Stimulated activated CD4-positive, alpha-beta T cell treated with anti-CD3 and anti-CD28 coated beads, Interleukin-4, amount 100 ng/mL, for 1 hour (primary cell): Measurements from ENCODE around the gene TWIST2.

Experiments used
- DNase-seq: peaks from one replicate; pipeline ENCODE4 v3.0.0-alpha.2; 2020

TWIST2 gene

DNA sequence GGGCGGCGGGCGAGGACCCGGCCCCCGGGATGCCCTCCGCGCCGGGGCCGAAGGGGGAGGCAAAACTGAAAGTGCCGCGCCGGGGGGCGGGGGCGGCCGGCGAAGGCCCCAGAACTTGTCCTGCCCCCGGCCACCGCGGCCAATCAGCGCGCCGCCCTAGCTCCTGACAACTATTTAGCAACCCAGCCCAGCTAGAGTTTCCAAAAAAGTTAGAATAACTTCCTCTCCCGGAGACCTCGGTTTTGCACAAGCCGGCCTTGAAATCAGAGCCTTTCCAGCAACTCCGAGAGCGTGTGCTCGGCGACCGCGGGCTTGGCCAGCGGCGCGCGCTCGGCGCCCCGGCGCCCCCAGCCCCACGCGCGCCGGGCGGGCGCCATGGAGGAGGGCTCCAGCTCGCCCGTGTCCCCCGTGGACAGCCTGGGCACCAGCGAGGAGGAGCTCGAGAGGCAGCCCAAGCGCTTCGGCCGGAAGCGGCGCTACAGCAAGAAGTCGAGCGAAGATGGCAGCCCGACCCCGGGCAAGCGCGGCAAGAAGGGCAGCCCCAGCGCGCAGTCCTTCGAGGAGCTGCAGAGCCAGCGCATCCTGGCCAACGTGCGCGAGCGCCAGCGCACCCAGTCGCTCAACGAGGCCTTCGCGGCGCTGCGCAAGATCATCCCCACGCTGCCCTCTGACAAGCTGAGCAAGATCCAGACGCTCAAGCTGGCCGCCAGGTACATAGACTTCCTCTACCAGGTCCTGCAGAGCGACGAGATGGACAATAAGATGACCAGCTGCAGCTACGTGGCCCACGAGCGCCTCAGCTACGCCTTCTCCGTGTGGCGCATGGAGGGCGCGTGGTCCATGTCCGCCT, at the start of gene TWIST2:
Gene TWIST2 (plus strand): TSS at position 245 of the 850 bp plus-strand sequence. CDS start 131 bp downstream, at position 376.
- no peak for DNase-seq

DNA sequence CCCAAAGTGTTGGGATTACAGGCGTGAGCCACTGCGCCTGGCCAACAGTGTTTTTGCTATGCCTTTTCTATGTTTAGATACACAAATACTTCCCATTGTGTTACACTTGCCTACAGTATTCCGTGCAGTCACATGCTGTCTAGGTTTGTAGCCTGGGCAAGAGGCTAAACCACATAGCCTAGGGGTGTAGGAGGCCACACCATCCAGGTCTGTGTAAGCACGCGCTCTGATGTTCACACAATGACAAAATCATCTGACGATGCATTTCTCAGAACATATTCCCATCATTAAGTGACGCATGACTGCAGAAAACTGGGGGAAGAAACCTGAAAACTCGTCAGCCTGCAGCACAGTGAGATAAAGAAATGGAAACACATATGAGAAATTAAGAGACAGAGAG, 46.1 kb upstream of the TWIST2 start:
- no peak for DNase-seq

DNA sequence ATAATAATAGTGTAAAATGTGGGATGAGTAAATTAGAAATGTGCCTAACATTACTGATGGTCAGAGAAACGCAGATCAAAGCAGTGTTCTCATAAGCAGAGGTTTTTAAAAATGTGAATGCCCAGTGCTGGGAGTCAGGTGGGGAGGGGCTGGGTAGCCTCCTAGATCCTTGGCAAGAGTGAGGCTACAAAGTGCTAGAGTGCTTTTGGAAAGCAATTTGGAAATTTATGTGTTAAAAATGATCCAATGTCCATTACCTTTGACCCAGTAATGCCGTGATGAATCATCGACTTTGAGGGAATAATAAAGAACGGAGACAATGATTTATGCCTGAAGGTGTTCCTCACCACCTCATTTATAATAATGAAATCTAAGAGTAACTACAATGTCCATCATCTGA, 44.9 kb upstream of the TWIST2 start:
- no peak for DNase-seq

DNA sequence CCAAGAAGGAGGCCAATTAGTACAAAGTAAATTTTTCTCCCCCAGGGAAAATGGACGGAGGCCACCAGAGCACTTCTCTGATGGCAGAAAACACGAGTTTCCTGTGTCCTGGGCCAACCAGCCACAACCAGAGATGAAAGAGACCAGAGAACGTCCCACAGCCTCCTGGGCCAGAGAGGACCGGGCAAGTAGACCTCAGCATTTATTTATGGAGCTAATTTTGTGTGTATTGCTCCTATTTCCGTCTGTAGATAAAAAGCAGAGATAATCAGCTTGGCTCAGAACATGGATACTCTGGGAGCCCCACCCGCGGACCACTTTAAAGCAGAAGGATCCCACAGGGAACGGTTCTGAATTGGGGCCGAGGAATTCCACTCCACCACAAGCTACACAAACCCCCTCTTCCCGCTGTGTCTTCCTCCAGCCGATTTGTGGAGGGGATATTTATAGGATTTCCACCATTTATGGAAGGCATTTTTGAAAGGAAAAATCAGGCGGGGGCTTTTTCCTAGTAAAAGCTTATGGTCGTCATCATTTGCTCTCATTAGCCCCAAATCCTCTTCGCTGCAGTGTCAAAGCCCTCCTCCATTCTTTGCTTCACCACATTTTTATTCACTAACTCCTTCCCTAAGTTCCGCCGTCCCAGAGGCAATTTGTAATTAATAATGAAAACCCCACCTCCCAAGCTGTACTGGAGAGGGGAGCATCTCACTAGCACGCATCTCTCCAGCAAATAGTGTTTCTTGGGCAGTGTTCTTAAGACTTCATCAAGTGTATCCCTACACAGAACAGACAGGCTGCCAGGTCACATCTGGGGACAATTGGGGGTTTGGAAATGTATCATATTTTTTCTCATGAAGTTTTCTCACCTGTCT, 43.7 kb upstream of the TWIST2 start:
- DNase-seq: no peak

DNA sequence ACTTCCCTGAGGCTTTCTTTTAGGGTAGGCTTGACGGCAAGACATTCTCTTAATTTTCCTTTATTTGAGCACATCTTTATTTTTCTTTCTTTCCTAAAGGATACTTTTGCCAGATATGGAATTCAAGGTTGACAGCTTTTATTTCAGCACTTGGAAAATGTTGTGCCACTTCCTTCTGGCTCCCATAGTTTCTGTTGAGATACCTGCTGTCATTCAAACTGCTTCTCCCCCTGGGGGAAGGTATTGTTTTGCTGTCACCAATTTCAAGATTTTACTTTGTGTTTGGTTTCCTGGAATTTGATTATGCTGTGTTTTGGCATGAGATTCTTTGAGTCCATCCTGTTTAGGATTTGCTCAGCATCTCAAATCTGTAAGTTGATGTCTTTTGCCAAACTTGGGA, 39.1 kb upstream of the TWIST2 start:
- DNase-seq: no peak

DNA sequence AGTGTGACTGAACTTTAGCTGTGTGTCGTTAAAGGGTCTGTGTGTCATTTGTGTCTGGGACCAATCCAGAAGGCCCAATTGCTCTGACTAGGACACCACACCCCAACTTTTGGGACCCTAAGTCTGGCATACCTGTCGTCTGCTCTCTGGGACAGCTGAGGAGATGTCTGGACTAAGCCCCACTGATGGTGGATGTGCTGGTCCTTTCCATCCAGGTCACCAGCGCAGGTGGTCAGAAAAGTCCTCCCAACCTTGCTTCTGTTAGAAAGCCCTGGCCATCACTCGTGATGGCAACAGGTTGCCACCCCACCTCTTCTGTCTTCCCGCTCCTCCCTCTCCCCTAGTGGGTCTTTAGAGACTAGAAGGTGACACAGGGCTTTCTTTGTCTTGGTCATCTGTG, 37.6 kb upstream of the TWIST2 start:
- no peak for DNase-seq

DNA sequence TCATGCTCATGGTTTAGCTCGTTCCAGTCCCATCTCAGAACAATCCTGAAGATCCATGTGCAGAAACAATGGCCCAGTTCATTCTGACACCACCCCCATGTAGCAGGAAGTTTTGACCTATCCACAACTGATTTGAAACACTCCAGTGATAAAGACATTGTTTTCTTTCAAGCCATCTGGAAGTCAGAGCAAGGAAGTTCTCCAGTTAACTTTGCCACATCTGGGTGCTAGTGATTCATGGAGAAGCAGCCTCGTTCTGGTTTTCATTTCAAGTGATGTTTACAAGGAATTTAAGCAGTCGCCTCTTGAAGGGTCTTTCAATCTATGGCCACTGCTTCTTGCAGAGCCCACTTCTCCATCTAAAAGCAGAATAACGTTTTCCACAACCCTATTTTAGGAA, 36.6 kb upstream of the TWIST2 start:
- no peak for DNase-seq

DNA sequence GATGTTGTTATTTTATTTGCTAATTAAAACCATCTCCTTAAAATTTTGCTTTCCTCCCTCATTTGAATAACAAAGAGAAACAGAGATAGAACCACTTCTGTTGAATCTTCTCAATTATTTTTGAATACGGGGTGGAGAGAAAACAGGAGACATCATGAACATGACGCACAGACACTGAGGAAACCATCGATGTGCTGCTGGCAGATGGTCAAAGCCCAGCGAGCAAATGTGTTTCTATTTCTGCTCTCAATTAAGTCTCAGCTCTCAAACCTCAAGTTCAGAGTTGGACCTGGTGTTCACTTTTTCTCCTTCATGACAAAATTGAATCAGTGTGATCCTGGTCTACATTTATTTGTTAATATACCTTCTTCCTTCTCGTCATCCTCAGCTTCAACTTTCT, 36.1 kb upstream of the TWIST2 start:
- no peak for DNase-seq

DNA sequence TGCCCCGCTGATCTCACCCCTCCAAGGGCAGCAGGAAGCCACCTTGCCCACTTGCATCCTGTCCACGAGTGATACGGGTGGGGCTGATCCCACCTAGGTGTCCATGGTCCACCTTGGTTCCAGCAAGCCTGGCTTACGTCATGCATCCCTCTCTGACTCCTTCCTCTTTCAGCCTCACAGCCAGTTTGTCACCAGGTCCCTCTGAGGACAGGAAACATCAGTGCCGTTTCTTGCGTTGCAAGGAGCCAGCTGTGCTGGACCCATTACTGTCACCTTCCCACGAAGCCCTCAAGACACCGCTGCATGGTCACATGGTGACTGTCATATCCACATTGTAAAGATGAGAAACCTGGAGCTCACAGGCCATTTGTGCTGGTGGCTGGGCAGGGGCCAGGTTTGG, 34.8 kb upstream of the TWIST2 start:
- DNase-seq: no peak

DNA sequence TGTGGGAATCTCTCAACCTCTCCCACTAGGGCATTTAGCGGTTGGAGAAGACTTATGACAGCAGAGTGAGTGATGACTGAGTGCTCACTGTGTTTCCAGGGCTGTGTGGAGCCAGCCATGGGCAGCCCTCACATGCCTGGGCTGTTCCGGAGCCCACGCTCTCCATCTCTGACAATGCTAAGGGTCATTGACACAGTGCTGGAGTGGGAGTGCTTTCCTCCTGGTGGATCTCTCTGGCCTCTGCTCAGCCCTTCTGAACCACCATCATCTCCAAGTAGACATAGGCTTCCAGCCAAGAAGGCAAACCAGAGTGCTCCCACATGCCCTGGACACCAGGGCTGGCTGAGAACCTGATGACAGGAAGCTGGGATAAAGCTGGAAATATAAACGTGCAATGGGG, 33.1 kb upstream of the TWIST2 start:
- no peak for DNase-seq

DNA sequence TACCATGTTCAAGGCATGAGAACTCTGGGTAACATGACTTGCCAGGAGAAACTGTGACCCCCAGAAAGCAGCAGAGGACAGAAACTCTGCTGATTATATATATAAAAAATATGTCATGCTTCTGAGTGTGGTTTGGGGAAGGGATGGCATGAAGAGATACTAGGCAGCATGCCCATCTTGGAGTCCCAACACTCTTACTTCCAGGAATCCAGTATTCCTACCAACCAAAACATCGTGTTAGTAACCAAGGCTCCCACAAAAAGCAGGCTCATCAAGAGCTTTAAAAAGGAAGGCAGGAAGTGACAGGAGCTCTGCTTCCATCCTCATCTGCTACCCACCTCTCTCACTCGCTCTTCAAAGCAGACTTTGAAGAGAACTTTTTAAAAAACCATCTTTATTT, 31.6 kb upstream of the TWIST2 start:
- no peak for DNase-seq

DNA sequence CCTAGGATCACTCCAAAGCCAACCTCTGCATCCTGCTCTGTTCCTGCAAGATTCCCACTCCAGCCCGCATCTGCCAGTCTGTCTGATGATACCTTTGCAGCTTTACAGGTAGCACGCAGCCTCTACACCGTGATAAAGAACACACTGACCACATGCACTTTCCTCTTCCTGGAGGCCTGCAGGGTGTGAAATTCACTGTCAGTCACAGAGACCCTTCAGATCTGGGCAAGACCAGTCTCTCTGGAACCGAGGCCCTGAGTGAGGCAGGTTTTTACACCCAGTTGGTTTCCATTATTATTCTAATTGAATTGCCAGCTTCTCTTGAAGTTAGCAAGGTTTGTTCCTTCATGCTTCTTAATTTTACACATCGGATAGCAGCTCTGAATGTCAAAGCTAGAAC, 30.5 kb upstream of the TWIST2 start:
- DNase-seq: no peak

DNA sequence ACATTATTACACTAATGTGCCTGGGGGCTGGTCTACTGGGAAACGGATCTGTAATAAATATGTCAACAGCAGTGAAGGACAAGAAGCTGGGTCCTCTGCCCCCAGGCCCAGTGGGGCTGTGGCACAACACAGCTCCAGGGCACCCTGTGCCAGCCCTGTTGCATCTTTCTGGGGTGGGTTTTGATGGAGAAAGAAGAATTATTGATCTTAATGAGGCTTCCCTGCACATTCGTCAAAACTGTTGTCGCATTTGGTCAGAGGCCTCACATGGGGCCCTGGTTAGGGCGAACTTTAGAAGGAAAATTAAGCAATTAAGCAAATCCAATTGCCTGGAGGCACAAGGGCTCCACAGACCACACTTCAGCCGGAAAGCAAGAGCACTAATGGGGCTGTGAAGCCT, 30.0 kb upstream of the TWIST2 start:
- no peak for DNase-seq

DNA sequence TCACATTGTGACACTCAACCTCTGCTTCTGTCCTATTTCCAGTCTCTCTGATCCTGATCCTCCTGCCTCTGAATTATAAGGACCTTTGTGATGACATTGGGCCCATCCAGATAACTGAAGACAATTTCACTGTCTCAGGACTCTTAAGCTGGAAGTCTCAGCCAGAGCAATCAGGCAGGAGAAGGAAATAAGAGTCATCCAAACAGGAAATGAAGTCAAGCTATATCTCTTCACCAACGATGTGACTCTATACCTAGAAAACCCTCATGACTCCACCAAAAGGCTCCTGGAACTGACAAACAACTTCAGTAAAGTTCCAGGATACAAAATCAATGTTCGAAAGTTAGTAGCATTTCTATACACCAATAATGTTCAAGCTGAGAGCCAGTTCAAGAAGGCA, 29.3 kb upstream of the TWIST2 start:
- DNase-seq: no peak

DNA sequence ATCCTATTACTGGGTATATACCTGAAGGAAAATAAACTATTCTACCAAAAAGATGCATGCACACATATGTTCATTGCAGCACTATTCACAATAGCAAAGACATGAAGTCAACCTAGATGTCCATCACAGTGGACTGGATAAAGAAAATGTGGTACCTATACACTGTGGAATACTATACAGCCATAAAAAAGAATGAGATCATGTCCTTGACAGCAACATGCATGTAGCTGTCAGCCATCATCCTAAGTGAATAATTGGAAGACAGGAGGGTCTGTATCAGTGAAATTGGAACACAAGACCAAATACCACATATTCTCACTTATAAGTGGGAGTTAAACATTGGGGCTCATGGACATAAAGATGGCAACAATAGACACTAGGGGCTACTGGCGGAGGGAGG, 27.7 kb upstream of the TWIST2 start:
- no peak for DNase-seq

DNA sequence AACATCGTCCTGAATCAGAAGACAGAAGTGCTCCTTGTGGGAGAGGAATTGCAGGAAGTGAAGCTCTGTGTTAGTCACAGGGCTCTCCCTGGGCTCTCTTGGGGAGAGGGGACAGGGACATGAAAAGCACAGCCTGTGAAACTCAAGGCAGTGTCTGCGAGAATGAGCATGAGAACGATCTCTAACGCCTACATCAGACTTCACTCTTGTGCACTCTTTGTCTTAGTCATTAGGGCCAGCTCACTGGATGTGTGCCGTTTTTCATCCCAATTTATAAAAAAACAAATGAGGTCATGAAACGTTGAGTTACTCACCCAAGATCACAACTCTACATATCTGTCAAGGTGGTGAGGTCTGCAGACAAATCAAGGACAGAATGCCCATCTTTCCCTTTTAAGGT, 27.0 kb upstream of the TWIST2 start:
- DNase-seq: no peak

DNA sequence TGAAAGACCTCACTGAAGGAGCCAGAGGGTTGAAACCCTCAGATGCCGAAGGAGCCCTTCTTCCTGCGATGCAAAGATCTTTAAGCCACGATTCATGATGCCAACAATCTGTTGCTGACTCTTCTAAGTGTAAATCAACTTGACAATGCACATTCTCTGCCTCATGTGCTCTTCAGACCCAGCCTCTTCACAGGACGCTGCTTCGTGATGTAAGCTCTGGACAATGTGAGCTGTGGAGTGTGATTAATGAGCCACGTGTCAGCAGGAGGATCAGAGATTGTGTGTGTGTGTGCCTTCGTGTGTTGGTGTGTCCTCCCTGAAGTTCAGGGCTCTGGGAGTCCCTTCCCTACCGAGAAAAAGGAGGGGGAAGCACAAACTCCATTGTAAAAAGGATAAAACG, 26.5 kb upstream of the TWIST2 start:
- no peak for DNase-seq

DNA sequence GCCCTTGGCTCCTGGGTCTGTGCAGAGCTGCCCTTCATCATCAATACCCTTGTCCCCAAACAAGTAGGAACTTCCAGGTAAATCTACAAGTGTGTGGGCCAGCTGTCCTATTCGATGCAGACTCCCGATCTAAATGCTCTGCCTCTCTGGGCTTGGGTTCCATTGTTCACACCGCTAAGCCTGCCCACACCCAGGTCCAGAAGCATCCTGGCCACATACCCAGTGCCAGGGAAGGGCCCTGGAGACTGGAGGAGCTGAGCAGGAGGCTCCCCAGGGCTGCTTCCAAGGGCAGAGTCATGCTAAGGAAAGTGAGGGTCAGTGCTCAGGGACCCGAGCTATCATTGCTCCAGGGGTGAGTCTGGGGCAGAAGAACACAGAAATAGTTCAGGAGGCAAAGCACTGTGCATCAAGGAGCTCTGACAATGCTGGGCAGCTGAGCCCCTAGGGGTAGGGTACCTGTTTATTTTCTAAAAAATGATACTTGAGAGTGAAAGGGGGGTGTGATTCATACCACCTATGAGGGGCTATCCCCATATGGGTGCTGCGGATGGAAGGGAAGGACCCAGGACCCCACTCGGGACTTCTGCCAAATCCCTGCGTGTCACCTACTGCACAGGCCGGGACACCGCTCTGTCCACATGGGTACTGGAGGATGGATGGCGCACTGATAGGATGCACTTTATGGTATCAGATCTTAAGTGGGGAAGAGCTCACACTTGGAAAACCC, 25.8 kb upstream of the TWIST2 start:
- DNase-seq: no peak

DNA sequence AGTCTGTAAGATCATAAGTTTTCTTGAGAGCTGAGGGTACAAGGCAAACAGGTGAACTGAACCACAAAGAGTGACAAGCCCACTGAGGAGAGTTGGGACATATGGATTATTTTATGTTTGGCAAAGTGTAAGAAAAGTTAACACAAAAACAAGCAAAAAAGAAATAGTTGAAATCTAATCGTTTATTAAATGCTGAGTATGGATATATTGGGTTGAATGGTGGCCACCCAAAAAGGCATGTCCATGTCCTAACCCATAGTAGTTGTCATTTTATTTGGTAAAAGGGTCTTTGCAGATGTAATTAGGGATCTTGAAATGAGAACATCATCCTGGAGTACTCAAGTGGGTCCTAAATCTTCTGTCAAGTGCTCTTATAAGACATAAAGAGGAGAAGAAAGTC, 24.9 kb upstream of the TWIST2 start:
- DNase-seq: no peak

DNA sequence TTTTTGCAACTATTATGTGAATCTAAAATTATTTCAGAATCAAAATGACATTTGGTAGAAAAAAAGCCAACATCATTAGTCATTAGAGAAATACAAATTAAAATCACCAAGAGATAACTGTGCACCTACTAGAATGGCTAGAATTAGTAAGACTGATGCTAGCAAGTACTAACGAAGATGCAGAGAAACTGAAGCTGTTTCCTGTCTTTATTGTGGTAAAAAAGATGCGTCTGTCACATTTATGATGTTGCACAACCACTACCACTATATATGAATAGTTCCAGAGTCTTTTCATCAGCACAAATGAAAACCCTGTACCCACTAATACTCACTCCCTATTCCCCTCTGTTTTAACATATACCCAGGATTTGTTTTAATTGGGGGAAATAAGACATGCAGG, 16.7 kb upstream of the TWIST2 start:
- no peak for DNase-seq

DNA sequence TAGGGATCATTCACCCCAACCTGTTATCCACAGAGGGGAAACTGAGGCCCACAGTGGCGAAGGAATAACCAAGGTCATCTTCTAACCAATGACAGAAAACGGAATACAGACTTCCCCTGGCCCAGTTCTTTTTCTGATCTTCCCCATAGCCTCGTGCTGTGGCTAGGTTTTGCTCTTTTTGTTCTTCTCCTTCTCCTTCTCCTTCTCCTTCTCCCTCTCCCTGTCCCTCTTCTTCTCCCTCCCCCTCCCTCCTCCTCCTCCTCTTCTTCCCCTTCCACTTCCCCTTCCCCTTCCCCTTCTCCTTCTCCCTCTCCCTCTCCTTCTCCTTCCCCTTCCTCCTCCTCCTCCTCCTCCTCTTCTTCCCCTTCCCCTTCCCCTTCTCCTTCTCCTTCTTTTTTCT, 12.9 kb upstream of the TWIST2 start:
- DNase-seq: no peak

DNA sequence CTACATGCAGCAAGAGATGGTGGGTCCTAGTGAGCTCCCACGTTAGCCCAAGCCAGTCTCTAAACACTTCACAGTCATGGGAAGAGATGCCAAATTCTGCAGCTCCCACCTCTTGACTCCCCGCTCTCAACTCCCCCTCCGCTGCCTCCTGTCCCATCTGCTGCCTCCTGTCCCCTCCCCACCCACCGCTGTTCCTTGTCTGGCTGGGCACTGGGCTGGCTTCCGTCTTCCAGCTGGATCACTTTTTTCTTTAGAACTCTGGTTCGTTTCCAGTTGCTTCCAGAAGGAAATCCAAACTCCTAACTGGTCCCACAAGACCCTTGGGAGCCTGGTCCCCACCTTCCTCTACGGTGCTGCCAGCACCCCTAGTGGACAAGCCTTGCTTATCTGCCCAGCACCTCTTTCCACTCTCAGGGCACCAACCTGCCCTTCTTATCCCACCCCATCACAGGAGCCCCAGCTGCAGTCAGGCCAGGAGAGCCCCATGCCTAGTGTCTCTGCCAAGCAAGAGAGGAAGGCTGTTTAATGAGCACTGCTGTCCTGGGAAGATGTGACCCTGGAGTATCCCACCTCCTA, 12.1 kb upstream of the TWIST2 start:
- DNase-seq: no peak

DNA sequence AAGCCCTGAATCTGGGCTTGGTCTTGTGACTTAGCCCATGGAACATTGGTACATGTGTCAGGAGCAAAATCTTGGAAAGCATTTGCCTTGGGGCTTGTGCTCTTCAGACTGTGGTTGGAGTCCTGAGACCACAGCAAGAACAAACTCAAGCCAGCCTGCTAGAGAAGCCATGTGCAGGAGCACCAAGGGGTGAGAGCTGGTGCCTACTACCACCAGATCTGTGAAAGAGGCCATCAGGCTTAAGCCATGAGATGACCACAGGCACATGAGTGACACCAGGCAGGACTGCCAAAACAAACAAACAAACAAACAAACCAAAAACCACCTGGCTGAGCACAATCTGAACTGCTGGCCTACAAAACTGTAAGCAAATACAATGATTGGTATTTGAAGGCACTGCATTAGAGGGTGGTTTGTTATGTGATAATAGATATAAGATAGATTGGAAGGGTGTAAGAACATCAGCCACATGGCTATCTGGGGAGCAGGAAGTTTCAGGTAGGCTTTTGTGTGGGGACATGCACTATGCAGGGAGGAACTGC, 9.0 kb upstream of the TWIST2 start:
- DNase-seq: no peak
